Keratinocyte (primary cell): ENCODE measurements around the gene MOCS1.

Experiments used
- CTCF ChIP-seq, 3 experiments: IDR thresholded peaks in 1 of 3; conservative IDR thresholded peaks in 1 of 3; optimal IDR thresholded peaks in 1 of 3; 2 replicates in 2 of 3; 3 replicates in 1 of 3; pipeline versions ENCODE3 to v1.5.1; 2011; ENCODE audit warnings: low read length in 3 of 3, mild to moderate bottlenecking in 3 of 3, moderate library complexity in 2 of 3, control low read depth in 1 of 3, inconsistent platforms in 1 of 3; ENCODE audit not compliant: insufficient read depth in 2 of 3; ENCODE audit errors: extremely low read depth in 1 of 3
- EZH2 ChIP-seq: IDR thresholded peaks from one replicate; pipeline ENCODE4 v1.6.1; 2012; ENCODE audit warnings: inconsistent platforms, mild to moderate bottlenecking, low read length, moderate library complexity

DNA sequence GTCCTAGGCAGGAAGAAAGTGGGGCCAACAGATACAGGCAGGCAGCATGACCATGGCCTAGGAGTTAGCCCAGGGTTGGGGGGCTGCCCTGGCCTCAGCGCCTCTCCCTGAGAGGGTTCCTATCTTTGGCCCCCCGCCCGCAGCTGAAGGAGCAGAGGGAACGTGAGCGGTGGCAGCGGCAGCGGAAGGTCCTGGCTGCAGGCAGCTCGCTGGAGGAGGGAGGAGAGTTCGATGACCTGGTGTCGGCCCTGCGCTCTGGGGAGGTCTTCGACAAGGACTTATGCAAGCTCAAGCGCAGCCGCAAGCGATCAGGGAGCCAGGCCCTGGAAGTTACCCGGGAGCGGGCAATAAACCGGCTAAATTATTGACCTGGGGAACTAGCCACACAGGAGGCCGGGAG is 32.6 kb downstream of the MOCS1 start:
- TF ChIP-seq CTCF (optimal IDR thresholded peaks at IDR 0.05 in 1 of 3, IDR thresholded peaks at IDR 0.05 in 1 of 3, conservative IDR thresholded peaks at IDR 0.05 in 1 of 3; ENCODE audit: extremely low read depth in 1 of 3, insufficient read depth in 2 of 3, low read length in 3 of 3) (no peak), EZH2 (no peak)
